H9 (cell line): ENCODE measurements around the gene PPL. TPM values are rescaled to one million over a fixed set of nuclear protein-coding genes. Genes with fewer than 3 reads are reported as not detected.

Source experiments
- DNase-seq: peaks from one replicate; pipeline ENCODE4 v3.0.0-alpha.2; 2017
- H2AFZ ChIP-seq: one replicate; pipeline ENCODE4 v1.6.1; 2013; ENCODE audit warnings: mild to moderate bottlenecking, low read length, control low read depth, moderate library complexity
- H2AK5ac ChIP-seq: 2 replicates; pipeline ENCODE4 v1.6.1; 2013; ENCODE audit warnings: low read length, control low read depth, mixed read lengths; ENCODE audit not compliant: insufficient read length
- H2BK120ac ChIP-seq: one replicate; pipeline ENCODE4 v1.6.1; 2013; ENCODE audit warnings: low read depth, mild to moderate bottlenecking, low read length, control low read depth, inconsistent platforms; ENCODE audit not compliant: poor library complexity, severe bottlenecking
- H2BK12ac ChIP-seq: 2 replicates; pipeline ENCODE4 v1.6.1; 2013; ENCODE audit warnings: low read length, control low read depth, mixed read lengths, low read depth; ENCODE audit not compliant: insufficient read length
- H2BK15ac ChIP-seq: 2 replicates; pipeline ENCODE4 v1.6.1; 2013; ENCODE audit warnings: low read depth, low read length, control low read depth
- H2BK20ac ChIP-seq: one replicate; pipeline ENCODE4 v1.6.1; 2013; ENCODE audit warnings: low read depth, mild to moderate bottlenecking, low read length, control low read depth, inconsistent platforms; ENCODE audit not compliant: poor library complexity, severe bottlenecking
- H2BK5ac ChIP-seq: 2 replicates; pipeline ENCODE4 v1.6.1; 2013; ENCODE audit warnings: low read length, control low read depth, mixed read lengths; ENCODE audit not compliant: insufficient read length
- H3K14ac ChIP-seq: 2 replicates; pipeline ENCODE4 v1.6.1; 2013; ENCODE audit warnings: low read length, control low read depth; ENCODE audit not compliant: insufficient read depth
- H3K18ac ChIP-seq: 2 replicates; pipeline ENCODE4 v1.6.1; 2013; ENCODE audit warnings: low read depth, mild to moderate bottlenecking, mixed read lengths, low read length, control low read depth; ENCODE audit not compliant: insufficient read length
- H3K23ac ChIP-seq: 2 replicates; pipeline ENCODE4 v1.6.1; 2013; ENCODE audit warnings: low read length, control low read depth, mixed read lengths, low read depth; ENCODE audit not compliant: insufficient read length
- H3K23me2 ChIP-seq: 2 replicates; pipeline ENCODE4 v1.6.1; 2013; ENCODE audit warnings: low read depth, mild to moderate bottlenecking, mixed read lengths, low read length, control low read depth; ENCODE audit not compliant: insufficient read length, poor library complexity, severe bottlenecking
- H3K27ac ChIP-seq: 2 replicates; pipeline ENCODE4 v1.5.1; 2013; ENCODE audit warnings: low read length, control low read depth, mixed read lengths, low read depth; ENCODE audit not compliant: insufficient read length
- H3K27me3 ChIP-seq: 2 replicates; pipeline ENCODE4 v1.6.1; 2013; ENCODE audit warnings: low read length, control low read depth, inconsistent platforms; ENCODE audit not compliant: insufficient read depth
- H3K4ac ChIP-seq: 2 replicates; pipeline ENCODE4 v1.6.1; 2013; ENCODE audit warnings: low read depth, mild to moderate bottlenecking, control low read depth, inconsistent platforms, low read length, moderate library complexity
- H3K4me1 ChIP-seq: 2 replicates; pipeline ENCODE4 v1.6.1; 2013; ENCODE audit warnings: low read length, control low read depth, inconsistent platforms; ENCODE audit not compliant: insufficient read depth
- H3K4me2 ChIP-seq: 2 replicates; pipeline ENCODE4 v1.6.1; 2013; ENCODE audit warnings: low read length, control low read depth, mixed read lengths; ENCODE audit not compliant: insufficient read length, insufficient read depth
- H3K56ac ChIP-seq: 2 replicates; pipeline ENCODE4 v1.6.1; 2013; ENCODE audit warnings: low read depth, mild to moderate bottlenecking, mixed read lengths, low read length, control low read depth; ENCODE audit not compliant: insufficient read length
- H3K79me1 ChIP-seq: 2 replicates; pipeline ENCODE4 v1.6.1; 2013; ENCODE audit warnings: low read depth, mild to moderate bottlenecking, moderate library complexity, low read length, control low read depth, inconsistent platforms; ENCODE audit not compliant: insufficient read depth, poor library complexity, severe bottlenecking
- H3K79me2 ChIP-seq: 2 replicates; pipeline ENCODE4 v1.6.1; 2013; ENCODE audit warnings: low read length, control low read depth, inconsistent platforms; ENCODE audit not compliant: insufficient read depth
- H3K9ac ChIP-seq: 2 replicates; pipeline ENCODE4 v1.6.1; 2013; ENCODE audit warnings: low read length, control low read depth, mixed read lengths; ENCODE audit not compliant: insufficient read length; ENCODE audit errors: extremely low read depth
- H3K9me3 ChIP-seq: one replicate; pipeline ENCODE4 v1.6.1; 2013; ENCODE audit warnings: low read depth, low read length, inconsistent platforms; ENCODE audit not compliant: control insufficient read depth
- H3T11ph ChIP-seq: one replicate; pipeline ENCODE4 v1.6.1; 2013; ENCODE audit warnings: mild to moderate bottlenecking, low read length, control low read depth, inconsistent platforms
- H4K20me1 ChIP-seq: one replicate; pipeline ENCODE4 v1.6.1; 2013; ENCODE audit not compliant: control insufficient read depth, insufficient read length, insufficient read depth
- H4K5ac ChIP-seq: 2 replicates; pipeline ENCODE4 v1.6.1; 2013; ENCODE audit warnings: low read depth, mild to moderate bottlenecking, mixed read lengths, low read length, control low read depth; ENCODE audit not compliant: insufficient read length
- H4K8ac ChIP-seq: replicated peaks from 2 replicates; pipeline ENCODE4 v1.6.1; 2013; ENCODE audit warnings: low read length, control low read depth, mixed read lengths, low read depth; ENCODE audit not compliant: insufficient read length
- H4K91ac ChIP-seq: 2 replicates; pipeline ENCODE4 v1.6.1; 2013; ENCODE audit warnings: low read depth, mild to moderate bottlenecking, moderate library complexity, mixed read lengths, low read length, control low read depth; ENCODE audit not compliant: insufficient read length
- H3K27ac Mint-ChIP-seq, 3 experiments: 2 replicates in 2 of 3; 3 replicates in 1 of 3; pipeline ENCODE4 v1.8.0; 2020 to 2021; ENCODE audit warnings: mixed read lengths in 3 of 3, mild to moderate bottlenecking in 1 of 3, moderate library complexity in 1 of 3
- H3K27me3 Mint-ChIP-seq: 2 replicates; pipeline ENCODE4 v1.8.0; 2021; ENCODE audit warnings: low read depth, mild to moderate bottlenecking, moderate library complexity, mixed read lengths
- H3K36me3 Mint-ChIP-seq, 3 experiments: 2 replicates in 2 of 3; 3 replicates in 1 of 3; pipeline ENCODE4 v1.8.0; 2020 to 2021; ENCODE audit warnings: low read depth in 3 of 3, mixed read lengths in 3 of 3; ENCODE audit not compliant: insufficient read depth in 1 of 3
- H3K4me1 Mint-ChIP-seq, 2 experiments: 2 replicates each; pipeline ENCODE4 v1.8.0; 2020; ENCODE audit warnings: mixed read lengths in 2 of 2
- H3K4me3 Mint-ChIP-seq, 2 experiments: 2 replicates in 1 of 2; 3 replicates in 1 of 2; pipeline ENCODE4 v1.8.0; 2020 to 2021; ENCODE audit warnings: mild to moderate bottlenecking in 2 of 2, mixed read lengths in 2 of 2, moderate library complexity in 1 of 2
- H3K9me3 Mint-ChIP-seq, 2 experiments: 2 replicates in 1 of 2; 3 replicates in 1 of 2; pipeline ENCODE4 v1.8.0; 2020; ENCODE audit warnings: mild to moderate bottlenecking in 2 of 2, mixed read lengths in 2 of 2, moderate library complexity in 1 of 2
- WGBS: extraction: QIAGEN DNeasy Blood & Tissue Kit; methylation state at CpG from one replicate; pipeline ENCODE4 v1.1.7; 2013; ENCODE audit warnings: missing lambda C conversion rate, low lambda C conversion rate, mixed read lengths; ENCODE audit not compliant: insufficient read length; ENCODE audit errors: extremely low coverage; 5-methylcytosine and 5-hydroxymethylcytosine counted together
- total RNA-seq: library from RNA; stranded (reverse); gene quantifications from 2 replicates; pipeline ENCODE4 v1.2.1, GENCODE V29; 2021
- TF ChIP-seq, protein P1 (sequence below): fragments of 200-600 bp; sonication (generic); conservative IDR thresholded peaks from 3 replicates; pipeline ENCODE4 v1.8.0; 2021; ENCODE audit warnings: antibody characterized with exemption, mild to moderate bottlenecking

The PPL gene
- total RNA-seq, 1 experiment from 2014 or later, result 29.2 TPM

DNA sequence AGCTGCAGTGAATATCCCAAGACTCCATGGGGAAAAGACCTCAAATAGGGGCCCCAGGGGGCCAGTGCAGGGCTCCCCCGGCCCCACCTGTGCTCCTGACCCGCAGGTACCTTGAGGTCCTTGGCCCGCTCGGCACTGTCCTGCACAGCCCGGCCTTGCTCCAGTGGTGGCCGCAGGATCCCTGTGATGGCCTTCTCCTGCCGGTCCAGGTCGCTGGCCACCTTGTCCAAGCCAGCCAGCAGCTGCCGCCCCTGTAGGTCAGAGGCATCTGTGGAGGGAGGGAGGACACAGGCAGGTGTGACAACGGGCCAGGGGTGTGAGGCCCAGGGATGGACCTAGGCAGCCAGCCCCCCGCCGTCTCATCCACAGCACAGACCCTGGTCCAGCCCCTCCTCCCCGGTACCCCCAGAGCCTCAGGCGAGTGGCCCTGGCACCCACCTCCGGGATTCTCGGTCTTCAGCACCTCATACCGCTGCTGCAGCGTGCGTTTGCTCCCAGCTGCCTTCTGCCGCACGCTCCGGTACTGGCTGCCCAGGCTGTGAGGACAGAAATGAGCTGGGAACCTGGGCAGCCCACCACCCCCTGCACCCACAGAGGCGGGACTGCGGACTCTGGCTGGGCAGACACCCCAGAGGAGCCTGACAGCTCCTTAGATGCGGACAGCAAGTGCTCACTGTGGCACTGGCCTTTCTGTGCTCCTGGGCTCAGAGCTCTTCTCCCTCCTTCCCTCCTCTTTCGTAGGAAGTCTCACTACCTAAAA lies 43.7 kb downstream of the PPL start:
- no peaks in the 10 kb centered on the region for H3K23me2 ChIP-seq
- H2BK20ac ChIP-seq, result no peak overlapping the region
- no peak overlapping the region for H3K9ac ChIP-seq
- H3K56ac ChIP-seq, result no peak overlapping the region
- no peak overlapping the region for H2AK5ac ChIP-seq
- no peaks in the 10 kb centered on the region for H3K27me3 ChIP-seq
- H3K4me2 ChIP-seq, result no peak overlapping the region
- H2BK15ac ChIP-seq, result no peak overlapping the region
- H3K9me3 Mint-ChIP-seq, result peaks cover 2% of the 10 kb centered on the region in 2 experiments; a peak in 2 of 5 replicates
- no peaks in the 10 kb centered on the region for H3K4me1 Mint-ChIP-seq
- H3T11ph ChIP-seq, result no peak overlapping the region
- H3K18ac ChIP-seq, result no peak overlapping the region
- H2BK12ac ChIP-seq, result no peak overlapping the region
- DNase-seq, result no peak
- no peaks in the 10 kb centered on the region; the same call in 1 of the 2 replicates for H3K27me3 Mint-ChIP-seq
- H3K4me1 ChIP-seq, result no peaks in the 10 kb centered on the region
- no peak overlapping the region for H3K14ac ChIP-seq
- H3K36me3 Mint-ChIP-seq, result peaks cover 4 to 70% (median 53%) of the 10 kb centered on the region in 3 experiments
- H3K27ac Mint-ChIP-seq, result no peak overlapping the region
- H3K27ac ChIP-seq, result no peak overlapping the region
- H3K23ac ChIP-seq, result no peak overlapping the region
- H4K20me1 ChIP-seq, result no peaks in the 10 kb centered on the region
- no peak overlapping the region for H2AFZ ChIP-seq
- H3K4me3 Mint-ChIP-seq, result no peak overlapping the region
- no peaks in the 10 kb centered on the region for H3K79me2 ChIP-seq
- H4K8ac ChIP-seq, result no peak overlapping the region
- TF ChIP-seq, protein P1, sequence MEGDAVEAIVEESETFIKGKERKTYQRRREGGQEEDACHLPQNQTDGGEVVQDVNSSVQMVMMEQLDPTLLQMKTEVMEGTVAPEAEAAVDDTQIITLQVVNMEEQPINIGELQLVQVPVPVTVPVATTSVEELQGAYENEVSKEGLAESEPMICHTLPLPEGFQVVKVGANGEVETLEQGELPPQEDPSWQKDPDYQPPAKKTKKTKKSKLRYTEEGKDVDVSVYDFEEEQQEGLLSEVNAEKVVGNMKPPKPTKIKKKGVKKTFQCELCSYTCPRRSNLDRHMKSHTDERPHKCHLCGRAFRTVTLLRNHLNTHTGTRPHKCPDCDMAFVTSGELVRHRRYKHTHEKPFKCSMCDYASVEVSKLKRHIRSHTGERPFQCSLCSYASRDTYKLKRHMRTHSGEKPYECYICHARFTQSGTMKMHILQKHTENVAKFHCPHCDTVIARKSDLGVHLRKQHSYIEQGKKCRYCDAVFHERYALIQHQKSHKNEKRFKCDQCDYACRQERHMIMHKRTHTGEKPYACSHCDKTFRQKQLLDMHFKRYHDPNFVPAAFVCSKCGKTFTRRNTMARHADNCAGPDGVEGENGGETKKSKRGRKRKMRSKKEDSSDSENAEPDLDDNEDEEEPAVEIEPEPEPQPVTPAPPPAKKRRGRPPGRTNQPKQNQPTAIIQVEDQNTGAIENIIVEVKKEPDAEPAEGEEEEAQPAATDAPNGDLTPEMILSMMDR, result no peak
- no peaks in the 10 kb centered on the region for H3K9me3 ChIP-seq
- no peak overlapping the region for H3K4ac ChIP-seq
- no peak overlapping the region for H2BK120ac ChIP-seq
- H4K5ac ChIP-seq, result no peak overlapping the region
- no CpG with 5 or more reads among the region's 26 CpGs for WGBS
- H2BK5ac ChIP-seq, result no peak overlapping the region
- H3K79me1 ChIP-seq, result no peaks in the 10 kb centered on the region
- H4K91ac ChIP-seq, result no peak overlapping the region
